HEK293 (cell line): Measurements from ENCODE around the gene OSTM1.

Source experiments
- CTCF ChIA-PET: fragments of 350-600 bp; formaldehyde crosslinking; extraction: SDS; loops from one replicate; lab custom pipeline; 2021; ENCODE audit warnings: antibody characterized with exemption; lab: Yijun Ruan, JAX
- POLR2A ChIA-PET: fragments of 300-600 bp; formaldehyde crosslinking; extraction: SDS; loops from one replicate; lab custom pipeline; 2020; ENCODE audit warnings: antibody characterized with exemption, inconsistent platforms; lab: Yijun Ruan, JAX
- H3K27ac ChIP-seq: fragments of 200-500 bp; sonication (Bioruptor generic); 2 replicates; pipeline ENCODE4 v1.5.1; 2014; ENCODE audit warnings: low read depth, low read length, control low read depth, inconsistent platforms; ENCODE audit errors: extremely low read depth
- H3K36me3 ChIP-seq, 2 experiments: fragments of 200-500 bp in 1 of 2; sonication (Bioruptor generic) in 1 of 2; 1 replicate in 1 of 2; 2 replicates in 1 of 2; pipeline ENCODE4 v1.5.1; 2014 to 2017; ENCODE audit warnings: inconsistent platforms in 2 of 2, low read length in 2 of 2; ENCODE audit not compliant: control insufficient read depth in 2 of 2, insufficient read depth in 1 of 2
- H3K4me1 ChIP-seq: fragments of 200-500 bp; sonication (Bioruptor generic); 2 replicates; pipeline ENCODE4 v1.5.1; 2014; ENCODE audit warnings: mild to moderate bottlenecking, low read length, inconsistent platforms; ENCODE audit not compliant: control insufficient read depth, insufficient read depth
- H3K4me3 ChIP-seq: 2 replicates; pipeline ENCODE4 v1.5.1; 2011; ENCODE audit warnings: low read depth, mild to moderate bottlenecking, control low read depth, low read length, moderate library complexity
- H3K9me3 ChIP-seq: fragments of 200-500 bp; sonication (Bioruptor generic); 2 replicates; pipeline ENCODE4 v1.5.1; 2014; ENCODE audit warnings: low read depth, low read length, inconsistent platforms; ENCODE audit not compliant: control insufficient read depth, insufficient read depth
- EGR2 ChIP-seq: fragments of 450-650 bp; formaldehyde crosslinking; IDR thresholded peaks from 2 replicates; pipeline ENCODE4 v1.5.1; 2016; ENCODE audit warnings: low read depth, missing biosample characterization, missing genetic modification characterization
- KLF7 ChIP-seq: fragments of 450-650 bp; formaldehyde crosslinking; IDR thresholded peaks from 2 replicates; pipeline ENCODE4 v1.5.1; 2016; ENCODE audit warnings: missing biosample characterization, missing genetic modification characterization, borderline replicate concordance
- MEIS1 ChIP-seq: sonication (generic); formaldehyde crosslinking; IDR thresholded peaks from 2 replicates; pipeline ENCODE4 v1.8.1; 2022; ENCODE audit warnings: missing genetic modification reagents, mild to moderate bottlenecking, borderline replicate concordance
- REPIN1 ChIP-seq: fragments of 450-650 bp; formaldehyde crosslinking; IDR thresholded peaks from 2 replicates; pipeline ENCODE4 v1.5.1; 2017; ENCODE audit warnings: missing biosample characterization, missing genetic modification characterization, low read depth
- SCRT1 ChIP-seq: fragments of 450-650 bp; formaldehyde crosslinking; IDR thresholded peaks from 2 replicates; pipeline ENCODE4 v1.5.1; 2016; ENCODE audit warnings: missing biosample characterization, missing genetic modification characterization, borderline replicate concordance
- ZEB2 ChIP-seq: fragments of 450-650 bp; formaldehyde crosslinking; IDR thresholded peaks from 2 replicates; pipeline ENCODE4 v1.5.1; 2016; ENCODE audit warnings: missing biosample characterization, missing genetic modification characterization
- ZFP41 ChIP-seq: fragments of 450-650 bp; formaldehyde crosslinking; IDR thresholded peaks from 2 replicates; pipeline ENCODE4 v1.5.1; 2016; ENCODE audit warnings: missing biosample characterization, missing genetic modification characterization, borderline replicate concordance
- ZFP69B ChIP-seq: fragments of 450-650 bp; formaldehyde crosslinking; IDR thresholded peaks from 2 replicates; pipeline ENCODE4 v1.5.1; 2016; ENCODE audit warnings: missing biosample characterization, missing genetic modification characterization
- ZNF174 ChIP-seq: fragments of 450-650 bp; formaldehyde crosslinking; IDR thresholded peaks from 2 replicates; pipeline ENCODE4 v1.5.0; 2017; ENCODE audit warnings: missing biosample characterization, mild to moderate bottlenecking, missing genetic modification characterization
- ZNF202 ChIP-seq: fragments of 450-650 bp; formaldehyde crosslinking; IDR thresholded peaks from 2 replicates; pipeline ENCODE4 v1.5.1; 2016; ENCODE audit warnings: missing biosample characterization, missing genetic modification characterization, borderline replicate concordance
- ZNF223 ChIP-seq: fragments of 450-650 bp; formaldehyde crosslinking; IDR thresholded peaks from 2 replicates; pipeline ENCODE4 v1.5.1; 2016; ENCODE audit warnings: missing biosample characterization, missing genetic modification characterization
- ZNF274 ChIP-seq, 2 experiments: fragments of 200-500 bp in 1 of 2; fragments of 450-650 bp in 1 of 2; sonication (Bioruptor generic) in 1 of 2; formaldehyde crosslinking in 1 of 2; IDR thresholded peaks; 2 replicates each; pipeline versions ENCODE4 v1.5.1 to v1.6.1; 2014 to 2016; ENCODE audit warnings: borderline replicate concordance in 1 of 2, inconsistent platforms in 1 of 2, low read length in 1 of 2, missing biosample characterization in 1 of 2, missing genetic modification characterization in 1 of 2
- ZNF366 ChIP-seq: fragments of 450-650 bp; formaldehyde crosslinking; conservative IDR thresholded peaks from 2 replicates; pipeline ENCODE4 v1.5.1; 2016; ENCODE audit warnings: missing biosample characterization, missing genetic modification characterization
- ZNF560 ChIP-seq: fragments of 450-650 bp; formaldehyde crosslinking; IDR thresholded peaks from 2 replicates; pipeline ENCODE4 v1.5.1; 2017; ENCODE audit warnings: missing biosample characterization, missing genetic modification characterization, borderline replicate concordance
- ZNF596 ChIP-seq: fragments of 450-650 bp; IDR thresholded peaks from 2 replicates; pipeline ENCODE4 v1.5.0; 2018; ENCODE audit warnings: missing biosample characterization, mild to moderate bottlenecking, missing genetic modification characterization, moderate library complexity
- ZNF610 ChIP-seq: fragments of 450-650 bp; formaldehyde crosslinking; IDR thresholded peaks from 2 replicates; pipeline ENCODE4 v1.5.1; 2016; ENCODE audit warnings: missing biosample characterization, missing genetic modification characterization, borderline replicate concordance
- ZNF658 ChIP-seq: fragments of 450-650 bp; formaldehyde crosslinking; IDR thresholded peaks from 2 replicates; pipeline ENCODE4; 2016; ENCODE audit warnings: missing biosample characterization, missing genetic modification characterization
- ZSCAN30 ChIP-seq: fragments of 450-650 bp; IDR thresholded peaks from 2 replicates; pipeline ENCODE4 v1.5.1; 2018; ENCODE audit warnings: missing biosample characterization, mild to moderate bottlenecking, missing genetic modification characterization, moderate library complexity
- TF ChIP-seq, protein P1 (sequence below): fragments of 450-650 bp; formaldehyde crosslinking; IDR thresholded peaks from 2 replicates; pipeline ENCODE4 v1.5.1; 2016; ENCODE audit warnings: missing biosample characterization, missing genetic modification characterization
- TF ChIP-seq, protein P2 (sequence below): fragments of 450-650 bp; formaldehyde crosslinking; IDR thresholded peaks from 2 replicates; pipeline ENCODE4 v1.5.1; 2016; ENCODE audit warnings: missing biosample characterization, missing genetic modification characterization
- TF ChIP-seq, protein P3 (sequence below): fragments of 450-650 bp; formaldehyde crosslinking; IDR thresholded peaks from 2 replicates; pipeline ENCODE4 v1.5.0; 2017; ENCODE audit warnings: missing biosample characterization, missing genetic modification characterization, borderline replicate concordance

The OSTM1 gene

DNA sequence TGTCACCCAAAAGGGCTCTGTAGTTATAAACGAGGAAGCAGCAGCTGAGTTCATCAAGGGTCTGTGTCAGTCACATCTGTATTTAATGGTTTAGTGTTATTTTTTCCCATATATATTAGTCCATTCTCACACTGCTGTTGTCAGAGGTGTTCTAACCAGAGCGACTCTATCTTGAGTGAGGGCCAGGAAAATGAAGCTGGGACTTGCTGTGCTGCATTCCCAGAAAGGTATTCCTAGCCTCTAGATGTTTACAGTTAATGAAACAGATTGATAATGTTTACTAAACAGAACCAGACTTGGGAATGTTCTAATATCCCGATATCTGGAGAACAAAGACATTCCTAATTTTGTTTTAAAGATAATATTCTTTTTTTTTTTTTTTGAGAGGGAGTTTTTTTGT is 68.6 kb downstream of the OSTM1 start:
- Histone ChIP-seq H3K9me3 (no peaks in the 10 kb centered on the region), H3K36me3 (no peaks in the 10 kb centered on the region), H3K4me1 (no peaks in the 10 kb centered on the region), H3K27ac (no peak overlapping the region), H3K4me3 (no peak overlapping the region)
- ChIA-PET CTCF (no interaction called here), POLR2A (interaction anchor here (0.6 kb wide), 1 partner anchor 13 kb away, joined by 3 read pairs; no protein-coding TSS in a partner anchor)
- TF ChIP-seq, protein P1, sequence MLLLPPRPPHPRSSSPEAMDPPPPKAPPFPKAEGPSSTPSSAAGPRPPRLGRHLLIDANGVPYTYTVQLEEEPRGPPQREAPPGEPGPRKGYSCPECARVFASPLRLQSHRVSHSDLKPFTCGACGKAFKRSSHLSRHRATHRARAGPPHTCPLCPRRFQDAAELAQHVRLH (tag by site-specific recombination), result no peak
- TF ChIP-seq ZEB2 (tag by site-specific recombination) (no peak), EGR2 (tag by site-specific recombination) (no peak), ZFP69B (tag by site-specific recombination) (no peak), ZNF202 (tag by site-specific recombination) (no peak), ZNF223 (tag by site-specific recombination) (no peak), ZFP41 (tag by site-specific recombination) (no peak), ZSCAN30 (tag by site-specific recombination) (no peak), KLF7 (tag by site-specific recombination) (no peak), ZNF366 (tag by site-specific recombination) (no peak), ZNF596 (tag by site-specific recombination) (no peak), ZNF274 (IDR thresholded peaks at IDR 0.05; ENCODE audit: low read length) (no peak), ZNF274 (tag by site-specific recombination; IDR thresholded peaks at IDR 0.05; ENCODE audit: borderline replicate concordance) (no peak)

DNA sequence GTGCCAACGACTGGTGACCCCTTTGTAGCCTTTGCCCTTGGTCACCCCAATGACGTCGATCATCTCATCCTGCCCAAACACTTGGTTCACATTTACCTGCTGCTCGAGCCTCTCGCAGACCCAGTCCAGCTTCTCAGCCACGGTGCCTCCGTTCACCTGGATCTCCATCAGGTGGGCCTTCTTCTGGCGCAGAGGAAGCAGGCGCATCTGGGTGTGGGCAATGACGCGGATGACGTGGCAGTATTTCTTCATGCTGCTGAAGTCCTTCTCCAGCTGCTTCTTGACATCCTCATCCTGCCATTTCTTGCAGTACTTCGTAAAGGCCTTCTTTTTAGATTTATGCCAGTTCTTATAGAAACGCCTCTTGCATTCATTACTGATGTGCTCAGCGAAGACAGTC is 69.7 kb downstream of the OSTM1 start:
- Histone ChIP-seq H3K4me3 (no peak overlapping the region), H3K36me3 (no peaks in the 10 kb centered on the region), H3K27ac (no peak overlapping the region), H3K9me3 (no peaks in the 10 kb centered on the region)
- POLR2A ChIA-PET, result no interaction called here
- no peak for TF ChIP-seq SCRT1 (tag by site-specific recombination)
- TF ChIP-seq ZNF610 (tag by site-specific recombination), result no peak
- no peak for TF ChIP-seq MEIS1 (CRISPR knock-in tag)
- no peak for TF ChIP-seq ZNF174 (tag by site-specific recombination)
- TF ChIP-seq ZNF274 (IDR thresholded peaks at IDR 0.05; ENCODE audit: low read length), result no peak
- no peak for TF ChIP-seq ZNF274 (tag by site-specific recombination; IDR thresholded peaks at IDR 0.05; ENCODE audit: borderline replicate concordance)
- no peak for TF ChIP-seq ZNF658 (tag by site-specific recombination)
- no peak for TF ChIP-seq ZNF560 (tag by site-specific recombination)
- no peak for TF ChIP-seq REPIN1 (tag by site-specific recombination)
- TF ChIP-seq, protein P2, sequence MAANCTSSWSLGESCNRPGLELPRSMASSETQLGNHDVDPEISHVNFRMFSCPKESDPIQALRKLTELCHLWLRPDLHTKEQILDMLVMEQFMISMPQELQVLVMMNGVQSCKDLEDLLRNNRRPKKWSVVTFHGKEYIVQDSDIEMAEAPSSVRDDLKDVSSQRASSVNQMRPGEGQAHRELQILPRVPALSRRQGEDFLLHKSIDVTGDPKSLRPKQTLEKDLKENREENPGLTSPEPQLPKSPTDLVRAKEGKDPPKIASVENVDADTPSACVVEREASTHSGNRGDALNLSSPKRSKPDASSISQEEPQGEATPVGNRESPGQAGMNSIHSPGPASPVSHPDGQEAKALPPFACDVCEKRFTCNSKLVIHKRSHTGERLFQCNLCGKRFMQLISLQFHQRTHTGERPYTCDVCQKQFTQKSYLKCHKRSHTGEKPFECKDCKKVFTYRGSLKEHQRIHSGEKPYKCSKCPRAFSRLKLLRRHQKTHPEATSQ, result no peak
- TF ChIP-seq, protein P3, sequence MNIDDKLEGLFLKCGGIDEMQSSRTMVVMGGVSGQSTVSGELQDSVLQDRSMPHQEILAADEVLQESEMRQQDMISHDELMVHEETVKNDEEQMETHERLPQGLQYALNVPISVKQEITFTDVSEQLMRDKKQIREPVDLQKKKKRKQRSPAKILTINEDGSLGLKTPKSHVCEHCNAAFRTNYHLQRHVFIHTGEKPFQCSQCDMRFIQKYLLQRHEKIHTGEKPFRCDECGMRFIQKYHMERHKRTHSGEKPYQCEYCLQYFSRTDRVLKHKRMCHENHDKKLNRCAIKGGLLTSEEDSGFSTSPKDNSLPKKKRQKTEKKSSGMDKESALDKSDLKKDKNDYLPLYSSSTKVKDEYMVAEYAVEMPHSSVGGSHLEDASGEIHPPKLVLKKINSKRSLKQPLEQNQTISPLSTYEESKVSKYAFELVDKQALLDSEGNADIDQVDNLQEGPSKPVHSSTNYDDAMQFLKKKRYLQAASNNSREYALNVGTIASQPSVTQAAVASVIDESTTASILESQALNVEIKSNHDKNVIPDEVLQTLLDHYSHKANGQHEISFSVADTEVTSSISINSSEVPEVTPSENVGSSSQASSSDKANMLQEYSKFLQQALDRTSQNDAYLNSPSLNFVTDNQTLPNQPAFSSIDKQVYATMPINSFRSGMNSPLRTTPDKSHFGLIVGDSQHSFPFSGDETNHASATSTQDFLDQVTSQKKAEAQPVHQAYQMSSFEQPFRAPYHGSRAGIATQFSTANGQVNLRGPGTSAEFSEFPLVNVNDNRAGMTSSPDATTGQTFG (tag by site-specific recombination), result no peak
- TF ChIP-seq, all 188 proteins: peak for 0
- CTCF ChIA-PET, result interaction anchor here (0.7 kb wide), 1 partner anchor 33 kb away, joined by 4 read pairs; no protein-coding TSS in a partner anchor
- H3K4me1 ChIP-seq, result no peaks in the 10 kb centered on the region
